GM10847 (cell line): Measurements from ENCODE around the gene GJC1.

Experiments
- POLR2A ChIP-seq: IDR thresholded peaks from 2 replicates; pipeline ENCODE4 v1.6.1; 2011; ENCODE audit not compliant: insufficient read length; ENCODE audit errors: extremely low read depth

The GJC1 gene

GRCh38 chr17:44826123-44826790 is 3.8 kb downstream of the GJC1 start:
- no peak for TF ChIP-seq POLR2A

DNA sequence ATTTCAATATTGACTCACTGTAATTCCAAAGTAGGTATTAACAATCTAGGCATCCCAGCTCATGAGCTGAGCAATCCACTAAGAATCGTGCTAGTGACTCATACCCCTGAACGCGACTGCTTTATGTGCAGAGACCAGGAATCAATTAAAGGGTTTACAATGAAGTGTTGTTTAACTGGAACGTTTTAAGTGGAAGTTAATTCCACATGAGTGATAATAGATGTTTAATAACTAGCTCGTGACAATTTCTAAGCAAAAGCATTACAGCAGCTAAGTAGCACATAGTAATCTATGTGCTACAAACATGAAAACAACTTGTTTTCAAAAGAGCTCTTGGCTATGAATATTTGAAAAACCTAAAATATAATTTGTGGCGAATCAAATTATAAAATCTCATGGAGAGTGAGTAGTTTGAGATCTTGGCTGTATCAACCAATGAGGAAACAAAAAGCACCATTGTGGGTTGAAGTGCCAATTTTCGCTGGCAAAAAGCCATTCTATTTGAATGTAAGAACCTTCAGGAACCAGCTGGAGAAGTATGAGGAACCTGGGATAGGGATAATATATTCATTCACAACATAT is 9.4 kb downstream of the GJC1 start:
- TF ChIP-seq POLR2A: no peak

- no peak for TF ChIP-seq POLR2A
These were observed 17.8 kb downstream of the GJC1 start for GRCh38 chr17:44812263-44812662.

DNA sequence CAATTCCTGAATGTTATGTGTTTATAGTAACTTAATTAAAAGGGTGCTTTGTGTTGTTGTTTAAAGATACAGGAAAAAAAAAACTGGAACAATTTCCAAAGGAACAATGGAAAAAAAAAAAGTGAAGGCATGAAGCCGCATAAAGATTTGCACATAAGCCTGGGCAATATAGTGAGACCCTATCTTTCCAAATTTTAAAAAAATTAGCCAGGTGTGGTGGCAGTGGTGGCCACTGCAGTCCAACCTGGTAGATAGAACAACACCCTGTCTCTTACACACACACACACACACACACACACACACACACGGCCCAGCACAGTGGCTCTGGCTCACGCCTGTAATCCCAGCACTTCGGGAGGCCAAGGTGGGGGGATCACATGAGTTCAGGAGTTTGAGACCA is 21.9 kb downstream of the GJC1 start:
- TF ChIP-seq POLR2A: no peak

DNA sequence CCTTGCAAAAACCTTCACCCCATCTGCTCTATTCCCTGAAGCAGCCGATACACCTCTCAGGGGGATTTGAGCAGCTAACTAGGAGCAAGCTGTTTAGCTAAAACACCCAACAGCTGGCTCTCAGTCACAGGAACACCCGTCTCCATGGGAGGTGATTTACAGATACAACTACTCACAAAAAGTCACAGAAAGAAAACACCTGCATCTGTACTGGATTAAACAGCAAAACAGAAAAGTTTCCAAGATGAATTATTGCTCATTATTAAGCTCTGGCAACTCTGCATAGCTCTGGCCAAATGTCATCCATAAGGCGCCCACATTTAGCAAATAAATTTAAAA is 22.3 kb downstream of the GJC1 start:
- no peak for TF ChIP-seq POLR2A

GRCh38 chr17:44807093-44807816 is 22.8 kb downstream of the GJC1 start:
- no peak for TF ChIP-seq POLR2A

DNA sequence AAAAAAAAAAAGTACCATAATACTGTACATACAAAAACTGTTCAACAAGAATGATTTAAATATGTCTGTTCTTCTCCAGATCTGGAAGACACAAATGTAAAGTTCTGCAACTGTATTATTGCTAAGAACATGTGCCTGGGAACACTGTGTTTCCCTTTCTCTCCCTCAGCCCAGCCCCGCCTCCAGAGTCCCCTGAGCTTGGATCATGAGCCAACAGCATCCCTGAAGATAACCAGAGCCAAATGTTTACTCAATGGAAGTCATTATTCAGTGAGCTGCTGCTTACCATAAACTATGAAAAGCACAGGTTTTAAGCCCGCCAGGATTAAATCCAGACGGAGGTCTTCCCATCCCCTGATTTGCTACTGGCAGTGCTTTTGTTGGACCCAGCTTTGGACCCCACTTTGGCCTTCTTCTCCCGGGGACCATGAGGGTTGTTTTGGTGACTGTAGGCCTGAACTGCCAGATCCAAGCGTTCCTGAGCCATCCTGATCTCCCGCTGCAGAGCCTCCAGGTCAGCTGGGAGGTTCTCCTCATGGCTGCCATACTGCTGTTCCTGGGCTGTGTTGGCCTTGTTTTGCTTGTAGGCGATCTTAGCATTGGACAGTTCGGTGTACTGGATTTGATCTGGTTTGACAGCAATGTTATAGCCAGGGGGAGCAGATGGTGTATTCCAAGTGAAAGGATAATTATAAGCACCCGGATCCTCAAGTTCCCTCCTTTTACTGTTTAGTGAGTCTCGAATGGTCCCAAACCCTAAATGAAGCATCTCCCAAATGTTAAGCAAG is 25.6 kb downstream of the GJC1 start:
- TF ChIP-seq POLR2A: no peak

GRCh38 chr17:44801880-44802279 is 28.2 kb downstream of the GJC1 start:
- no peak for TF ChIP-seq POLR2A

- no peak for TF ChIP-seq POLR2A
These were observed 31.7 kb downstream of the GJC1 start for GRCh38 chr17:44798356-44798755.

DNA sequence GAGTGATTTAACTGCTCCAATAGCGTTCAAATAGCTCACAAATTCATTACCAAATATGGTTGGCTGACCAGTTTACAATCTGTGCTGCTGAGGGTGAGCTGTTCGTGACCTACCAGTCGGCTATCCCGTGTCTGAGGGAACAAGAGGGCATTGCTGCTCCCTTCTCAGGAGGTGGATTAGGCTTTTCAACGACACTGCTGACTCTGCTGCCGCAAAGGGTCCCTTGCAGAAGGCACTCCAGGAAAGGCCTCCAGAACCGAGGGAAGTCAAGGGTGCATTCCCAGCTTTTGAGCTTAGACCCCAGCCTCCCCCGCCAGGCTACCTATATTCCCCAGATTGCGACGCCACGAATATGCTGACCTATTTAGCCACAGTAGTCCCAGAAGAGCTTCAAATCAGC is 32.3 kb downstream of the GJC1 start:
- TF ChIP-seq POLR2A: no peak

- TF ChIP-seq POLR2A: no peak
These were observed 33.4 kb downstream of the GJC1 start for GRCh38 chr17:44796731-44797130.

- TF ChIP-seq POLR2A: no peak
These were observed 34.2 kb downstream of the GJC1 start for GRCh38 chr17:44795928-44796327.

DNA sequence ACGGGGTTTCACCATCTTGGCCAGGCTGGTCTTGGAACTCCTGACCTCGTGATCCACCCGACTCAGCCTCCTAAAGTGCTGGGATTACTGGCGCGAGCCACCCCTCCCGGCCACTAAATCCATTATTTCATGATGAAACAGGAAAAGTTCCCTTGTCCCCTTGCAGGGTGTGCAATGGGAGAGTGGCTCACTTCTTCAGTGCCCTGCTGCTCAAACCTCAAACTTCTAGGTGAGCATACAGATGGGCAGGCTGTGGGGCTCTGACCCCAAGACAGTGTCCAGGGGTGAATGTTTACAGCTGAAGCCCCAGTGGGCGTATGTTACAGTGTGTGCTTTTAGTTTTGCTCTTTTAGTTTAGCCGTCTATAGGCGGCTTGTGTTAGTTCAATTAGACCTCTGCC is 34.7 kb downstream of the GJC1 start:
- no peak for TF ChIP-seq POLR2A

DNA sequence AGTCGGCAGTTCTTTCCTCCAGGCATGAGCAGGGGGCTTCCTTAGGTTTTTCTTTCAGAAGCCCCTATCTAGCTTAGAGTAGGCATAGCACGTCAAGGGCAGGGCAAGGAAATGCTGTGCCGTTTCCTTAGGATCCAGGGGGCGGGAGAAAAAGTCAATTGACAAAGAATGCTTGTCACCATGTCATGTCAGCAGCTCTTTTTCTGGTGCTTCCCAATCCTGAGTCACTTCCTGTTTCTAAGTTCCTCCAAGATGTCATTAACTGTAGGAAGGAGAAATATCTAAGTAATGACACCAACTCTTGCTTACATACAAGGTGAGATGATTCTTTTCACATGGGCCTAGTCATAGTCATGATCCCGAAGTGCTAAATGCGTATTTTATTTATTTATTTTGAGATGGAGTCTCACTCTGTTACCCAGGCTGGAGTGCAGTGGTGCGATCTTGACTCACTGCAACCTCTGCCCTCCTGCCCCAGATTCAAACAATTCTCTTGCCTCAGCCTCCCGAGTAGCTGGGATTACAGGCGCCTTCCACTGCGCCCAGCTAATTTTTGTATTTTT is 35.2 kb downstream of the GJC1 start:
- TF ChIP-seq POLR2A: no peak
